Right kidney (tissue), 9 donors: ENCODE measurements around the gene NRSN2.
A peak's percentile ranks its signal among the peaks of the same experiment; 100 is the strongest.

Experiments
- DNase-seq: peaks from one replicate; pipeline ENCODE4 v3.0.0-alpha.2; 2016
- long read RNA-seq, 8 donors: transcript quantifications; one replicate each; lab custom pipeline, GENCODE V29; 2026

NRSN2 gene, protein sequence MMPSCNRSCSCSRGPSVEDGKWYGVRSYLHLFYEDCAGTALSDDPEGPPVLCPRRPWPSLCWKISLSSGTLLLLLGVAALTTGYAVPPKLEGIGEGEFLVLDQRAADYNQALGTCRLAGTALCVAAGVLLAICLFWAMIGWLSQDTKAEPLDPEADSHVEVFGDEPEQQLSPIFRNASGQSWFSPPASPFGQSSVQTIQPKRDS
- long read RNA-seq, donor 1, transcript NRSN2-202 (4 exons, 2,088 nt) = major isoform, 15 of 22 reads
- long read RNA-seq, donor 1, partial matches to known transcripts = 0 of 22 reads
- long read RNA-seq, donor 1, other reads (novel, unspliced or antisense) = 0 of 22 reads
- long read RNA-seq, donor 2, transcript NRSN2-202 (4 exons, 2,088 nt) = major isoform, 11 of 19 reads
- long read RNA-seq, donor 2, partial matches to known transcripts = 0 of 19 reads
- long read RNA-seq, donor 2, other reads (novel, unspliced or antisense) = 0 of 19 reads
- long read RNA-seq, donor 3, transcript NRSN2-202 (4 exons, 2,088 nt) = major isoform, 5 of 13 reads
- long read RNA-seq, donor 3, partial matches to known transcripts = 6 of 13 reads
- long read RNA-seq, donor 3, other reads (novel, unspliced or antisense) = 0 of 13 reads
- long read RNA-seq, donor 4, transcript NRSN2-202 (4 exons, 2,088 nt) = major isoform, 10 of 15 reads
- long read RNA-seq, donor 4, partial matches to known transcripts = 0 of 15 reads
- long read RNA-seq, donor 4, other reads (novel, unspliced or antisense) = 0 of 15 reads
- long read RNA-seq, donor 5, transcript NRSN2-202 (4 exons, 2,088 nt) = major isoform, 12 of 12 reads
- long read RNA-seq, donor 5, partial matches to known transcripts = 0 of 12 reads
- long read RNA-seq, donor 5, other reads (novel, unspliced or antisense) = 0 of 12 reads
- long read RNA-seq, donor 6, transcript NRSN2-202 (4 exons, 2,088 nt) = major isoform, 15 of 25 reads
- long read RNA-seq, donor 6, partial matches to known transcripts = 5 of 25 reads
- long read RNA-seq, donor 6, other reads (novel, unspliced or antisense) = 0 of 25 reads
- long read RNA-seq, donor 7, transcript NRSN2-202 (4 exons, 2,088 nt) = major isoform, 23 of 35 reads
- long read RNA-seq, donor 7, transcript NRSN2-204 (3 exons, 846 nt) = minor isoform, 8 of 35 reads
- long read RNA-seq, donor 7, partial matches to known transcripts = 0 of 35 reads
- long read RNA-seq, donor 7, other reads (novel, unspliced or antisense) = 0 of 35 reads
- long read RNA-seq, donor 8, transcript NRSN2-202 (4 exons, 2,088 nt) = major isoform, 19 of 29 reads
- long read RNA-seq, donor 8, partial matches to known transcripts = 8 of 29 reads
- long read RNA-seq, donor 8, other reads (novel, unspliced or antisense) = 0 of 29 reads

- peak; percentile 73 for DNase-seq
Measured at GRCh38 chr20:346640-347316, at the start of gene NRSN2. TSS of gene NRSN2 (plus strand) at chr20:347111. CDS start at chr20:349644, 2,533 bp downstream.

- DNase-seq = peak; percentile 86
Measured at GRCh38 chr20:297925-298775, 48.8 kb upstream of the NRSN2 start.

- no peak for DNase-seq
Measured at GRCh38 chr20:298776-299391, 48.0 kb upstream of the NRSN2 start.

- DNase-seq = no peak
Measured at GRCh38 chr20:300345-300990, 46.4 kb upstream of the NRSN2 start.

DNA sequence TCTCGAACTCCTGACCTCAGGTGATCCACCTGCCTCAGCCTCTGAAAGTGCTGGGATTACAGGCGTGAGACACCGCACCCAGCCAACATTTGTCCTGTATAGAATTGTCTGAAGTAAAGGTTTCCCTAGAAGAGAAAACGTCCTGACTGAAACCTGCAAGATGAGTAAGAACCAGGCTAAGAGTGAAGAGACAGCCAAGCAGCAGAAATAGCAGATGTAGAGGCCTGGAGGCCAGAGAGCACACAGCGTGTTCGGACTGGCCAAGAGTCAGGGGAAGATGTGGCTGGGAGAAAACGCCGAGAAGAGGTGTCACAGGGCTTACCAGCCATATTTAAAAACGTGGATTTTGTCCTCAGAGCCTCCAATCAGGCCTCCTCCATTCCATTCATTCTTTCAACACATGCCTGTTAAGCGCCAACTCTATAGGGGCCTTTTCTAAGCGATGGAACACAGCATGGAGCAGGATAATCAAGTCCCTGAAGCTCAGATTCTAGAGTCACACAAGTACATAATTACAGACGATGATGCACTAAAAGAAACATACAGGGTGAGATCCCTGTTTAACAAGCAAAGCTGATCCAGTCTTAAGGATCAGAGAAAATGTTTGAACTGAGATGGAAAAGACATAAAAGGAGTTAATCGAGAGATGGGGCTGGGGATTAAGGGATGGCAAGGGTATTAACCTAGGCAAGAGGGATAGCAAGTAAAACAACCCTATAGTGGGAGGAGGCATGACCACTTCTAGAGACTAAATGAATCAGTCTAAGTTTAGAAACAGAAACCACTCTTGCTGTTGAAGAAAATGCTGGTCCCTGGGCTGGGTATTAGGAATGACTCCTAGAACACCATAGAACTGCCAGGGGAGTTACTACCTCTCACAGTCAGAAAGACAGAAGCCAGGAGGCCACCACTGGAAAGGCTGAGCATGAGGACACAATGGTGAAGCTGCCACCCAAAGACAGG lies 44.7 kb upstream of the NRSN2 start:
- DNase-seq = no peak

- DNase-seq = no peak
Measured at GRCh38 chr20:305745-306144, 41.2 kb upstream of the NRSN2 start.

DNA sequence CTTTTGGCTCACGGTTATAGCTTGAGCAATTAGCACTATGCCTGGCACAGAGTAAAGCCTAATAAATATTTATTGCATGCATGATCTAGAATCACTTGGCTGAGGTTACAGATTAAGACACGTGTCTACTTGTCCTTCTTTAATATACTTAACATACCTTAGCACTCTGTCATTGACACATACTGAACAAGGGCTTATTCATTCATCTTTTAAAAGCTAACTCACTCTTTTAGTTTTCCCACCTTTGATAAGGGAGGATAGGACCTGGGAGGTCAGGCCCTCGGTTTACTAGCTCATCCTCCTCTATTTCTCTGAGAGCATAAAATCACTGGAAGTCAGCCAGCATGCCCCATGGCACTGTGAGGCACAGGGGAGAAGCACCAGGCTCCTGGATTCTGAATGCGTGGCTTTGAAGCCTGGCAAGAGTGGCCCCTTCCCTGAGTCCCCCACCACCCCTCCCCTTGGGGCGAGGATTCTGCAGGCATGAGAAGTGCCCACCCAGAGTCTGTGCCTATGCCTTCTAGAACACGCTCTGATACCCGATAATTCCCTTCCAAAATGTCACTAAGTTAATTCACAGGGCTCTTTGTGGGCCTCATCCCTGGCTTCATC lies 38.4 kb upstream of the NRSN2 start:
- DNase-seq = no peak

- no peak for DNase-seq
Measured at GRCh38 chr20:309306-309840, 37.5 kb upstream of the NRSN2 start.

DNA sequence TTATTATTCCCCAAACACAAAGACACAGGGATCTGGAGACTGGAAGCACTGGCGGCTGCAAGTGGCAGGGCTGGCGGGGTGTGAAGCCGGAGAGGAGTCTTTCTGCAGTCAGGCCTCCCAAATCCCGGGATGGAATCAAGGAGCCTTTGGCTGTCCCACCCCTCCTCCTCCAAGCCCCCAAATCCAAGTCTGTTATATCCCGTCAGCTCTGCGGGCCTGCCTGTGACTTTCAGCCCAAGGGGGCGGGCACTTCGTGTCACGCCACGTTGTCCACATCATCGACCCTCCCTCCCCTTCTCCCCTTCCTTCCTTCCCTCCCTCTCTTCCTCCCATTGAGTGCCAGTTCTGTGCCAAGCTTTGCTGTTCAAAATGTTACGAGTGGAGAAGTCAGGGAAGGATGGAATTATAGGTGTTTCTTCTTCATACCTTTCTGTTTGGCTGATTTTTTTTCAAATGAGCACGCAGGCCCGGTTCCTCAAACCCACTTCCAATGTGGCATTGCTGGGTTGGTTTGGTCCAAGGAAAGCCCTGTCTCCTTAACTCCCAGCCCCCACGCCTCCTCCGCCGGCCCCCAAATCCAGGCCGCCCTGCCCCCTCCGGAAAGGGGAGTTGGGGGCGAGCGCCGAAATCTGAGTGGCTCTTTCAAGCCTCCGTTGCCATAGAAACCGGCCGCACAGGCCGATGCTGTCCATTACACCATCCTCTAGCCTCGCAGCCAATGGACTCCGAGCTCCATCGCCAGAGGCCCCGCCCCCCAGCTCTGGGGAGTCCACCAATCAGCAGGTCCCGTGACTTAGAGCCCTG lies 36.9 kb upstream of the NRSN2 start:
- peak; percentile 90 for DNase-seq

DNA sequence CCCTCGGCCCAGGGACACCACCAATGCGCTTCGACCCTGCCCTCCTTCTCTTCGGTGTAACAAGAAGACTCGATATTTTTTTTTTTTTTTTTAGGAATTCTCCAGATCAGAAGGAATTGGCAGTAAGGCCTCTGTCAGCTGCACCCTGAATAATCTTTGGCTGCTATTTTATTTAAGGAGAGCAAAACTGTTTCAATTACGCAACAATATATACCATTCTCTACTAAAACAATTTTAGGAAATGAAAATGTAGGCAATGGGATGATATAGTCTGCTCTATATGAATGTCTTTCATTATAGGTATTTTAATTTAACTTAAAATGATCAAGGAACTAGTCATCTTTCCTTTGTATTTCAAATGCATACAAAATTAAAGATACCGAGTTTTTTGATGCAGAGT lies 36.3 kb upstream of the NRSN2 start:
- no peak for DNase-seq

GRCh38 chr20:311609-312008 lies 35.3 kb upstream of the NRSN2 start:
- no peak for DNase-seq

- DNase-seq = no peak
Measured at GRCh38 chr20:312067-312466, 34.8 kb upstream of the NRSN2 start.

DNA sequence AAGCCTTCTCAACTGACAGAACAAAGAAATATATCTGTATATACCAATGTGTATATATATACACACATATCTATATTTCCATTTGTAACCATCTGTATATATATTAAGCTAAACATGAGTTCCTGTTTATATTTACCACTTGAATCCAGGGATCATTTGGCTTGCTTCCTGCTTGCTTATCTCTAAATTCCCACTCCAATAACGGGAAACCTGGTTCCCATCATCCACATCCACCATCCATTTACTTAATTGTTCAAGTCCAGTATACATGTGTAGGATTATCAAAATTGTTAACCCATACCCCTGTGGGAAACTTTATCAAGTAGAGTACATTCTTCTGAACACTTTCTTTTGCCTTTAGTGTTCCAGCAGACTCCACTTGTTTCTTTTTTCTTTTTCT lies 34.0 kb upstream of the NRSN2 start:
- no peak for DNase-seq

DNA sequence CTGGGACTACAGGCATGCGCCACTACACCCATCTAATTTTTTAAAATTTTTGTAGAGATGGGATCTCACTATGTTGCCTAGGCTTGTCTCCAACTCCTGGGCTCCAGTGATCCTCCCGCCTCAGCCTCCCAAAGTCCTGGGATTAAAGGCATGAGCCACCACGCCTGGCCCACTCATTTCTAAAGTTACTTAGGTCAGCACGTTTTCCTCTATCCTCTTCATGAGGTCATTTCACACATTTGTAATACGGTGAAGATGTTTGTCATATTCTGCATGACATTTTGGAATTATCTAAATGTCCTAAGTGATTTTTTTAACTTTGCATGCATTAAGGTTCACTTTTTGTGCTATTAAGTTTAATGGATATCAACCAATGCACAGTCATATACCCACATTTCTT lies 33.5 kb upstream of the NRSN2 start:
- DNase-seq = no peak

DNA sequence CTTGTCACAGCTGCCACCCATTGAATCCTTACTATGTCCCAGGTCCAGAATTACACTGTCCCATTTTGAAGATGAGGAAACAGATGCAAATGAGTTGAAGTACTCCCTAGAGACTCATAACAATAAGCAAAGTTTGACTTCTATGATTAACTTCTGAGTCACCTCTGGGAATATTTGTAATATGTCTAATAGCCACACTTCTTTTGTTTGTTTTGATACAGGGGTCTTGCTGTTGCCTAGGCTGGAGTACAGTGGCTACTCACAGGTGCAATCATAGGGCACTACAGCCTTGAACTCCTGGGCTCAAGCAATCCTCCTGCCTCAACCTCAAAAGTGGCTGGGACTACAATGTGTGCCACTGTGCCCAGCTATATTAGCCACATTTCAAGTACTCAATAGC lies 33.0 kb upstream of the NRSN2 start:
- DNase-seq = no peak

DNA sequence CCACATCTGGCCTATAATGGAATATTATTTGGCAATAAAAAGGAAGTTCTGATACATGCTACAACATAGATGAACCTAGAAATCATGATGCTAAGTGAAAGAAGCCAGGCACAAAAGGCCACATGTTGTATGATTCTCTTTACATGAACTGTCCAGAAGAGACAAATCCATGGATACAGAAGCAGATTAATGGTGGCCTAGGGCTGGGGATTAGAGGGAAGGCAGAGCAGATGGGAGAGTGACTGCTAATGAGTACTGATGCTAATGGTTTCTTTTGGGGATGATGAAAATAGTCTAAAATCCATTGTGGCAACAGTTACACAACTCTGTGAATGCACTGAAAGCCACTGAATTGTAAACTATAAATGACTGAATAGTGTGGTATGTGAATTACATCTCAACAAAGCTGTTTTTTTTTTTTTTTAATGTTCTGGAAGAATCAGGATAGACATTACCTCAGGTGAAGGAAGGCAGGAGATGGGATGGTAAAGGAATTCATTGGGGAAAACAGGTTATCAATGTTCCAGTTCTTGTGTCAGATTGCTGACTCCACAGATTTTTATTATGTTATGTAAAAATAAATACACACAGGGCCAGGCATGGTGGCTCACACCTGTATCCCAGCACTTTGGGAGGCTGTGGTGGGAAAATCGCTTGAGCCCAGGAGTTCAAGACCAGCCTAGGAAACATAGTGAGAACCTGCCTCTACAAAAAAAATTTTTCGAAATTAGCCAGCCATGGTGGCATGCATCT lies 30.4 kb upstream of the NRSN2 start:
- DNase-seq = no peak
